Fibroblast of lung (primary cell): Measurements from ENCODE around the gene PLA2G5. TPM values are rescaled to one million over a fixed set of nuclear protein-coding genes. Genes with fewer than 3 reads are reported as not detected.
"Not testable (repeated sequence)": the region's sequence is repeated elsewhere in the genome, so short reads cannot be mapped to it uniquely, and the experiment has no call there.

Source experiments
- DNase-seq, 2 donors: peaks; one replicate each; pipeline versions ENCODE4 v3.0.0 to v3.0.0-alpha.2; 2010; ENCODE audit warnings: low read depth in 2 of 2
- H2AFZ ChIP-seq: 2 replicates; pipeline ENCODE4 v1.5.1; 2012; ENCODE audit warnings: low read length, control low read depth, inconsistent platforms
- H3K27ac ChIP-seq: 2 replicates; pipeline ENCODE4 v1.5.1; 2011; ENCODE audit warnings: low read length, control low read depth; ENCODE audit not compliant: insufficient read depth
- H3K27me3 ChIP-seq: 2 replicates; pipeline ENCODE4 v1.5.1; 2011; ENCODE audit warnings: mild to moderate bottlenecking, low read length; ENCODE audit not compliant: control insufficient read depth, insufficient read depth
- H3K36me3 ChIP-seq: 2 replicates; pipeline ENCODE4 v1.5.1; 2011; ENCODE audit warnings: low read length; ENCODE audit not compliant: control insufficient read depth, insufficient read depth
- H3K4me1 ChIP-seq: 2 replicates; pipeline ENCODE4 v1.5.1; 2011; ENCODE audit warnings: low read length; ENCODE audit not compliant: control insufficient read depth, insufficient read depth; ENCODE audit errors: extremely low read depth
- H3K4me2 ChIP-seq: 2 replicates; pipeline ENCODE4 v1.5.1; 2011; ENCODE audit warnings: low read length, control low read depth; ENCODE audit not compliant: insufficient read depth; ENCODE audit errors: extremely low read depth
- H3K4me3 ChIP-seq, 4 experiments: fragments of 200-600 bp in 1 of 4; sonication (generic) in 1 of 4; replicated peaks in 1 of 4; 2 replicates each; pipeline ENCODE4 v1.5.1; 2011 to 2016; ENCODE audit warnings: low read length in 4 of 4, low read depth in 3 of 4, mild to moderate bottlenecking in 3 of 4, control low read depth in 2 of 4, inconsistent platforms in 1 of 4, mixed read lengths in 1 of 4; ENCODE audit not compliant: insufficient read depth in 1 of 4; ENCODE audit errors: control extremely low read depth in 1 of 4
- H3K79me2 ChIP-seq: 2 replicates; pipeline ENCODE4 v1.5.1; 2012; ENCODE audit warnings: mild to moderate bottlenecking, low read length, inconsistent platforms; ENCODE audit not compliant: control insufficient read depth, insufficient read depth
- H3K9ac ChIP-seq: 2 replicates; pipeline ENCODE4 v1.5.1; 2011; ENCODE audit warnings: mild to moderate bottlenecking, low read length, control low read depth; ENCODE audit not compliant: insufficient read depth
- H3K9me3 ChIP-seq: 2 replicates; pipeline ENCODE4 v1.5.1; 2012; ENCODE audit warnings: low read depth, low read length; ENCODE audit not compliant: control insufficient read depth, insufficient read depth
- H4K20me1 ChIP-seq: 2 replicates; pipeline ENCODE4 v1.5.1; 2011; ENCODE audit warnings: low read length; ENCODE audit not compliant: control insufficient read depth, insufficient read depth; ENCODE audit errors: extremely low read depth
- EZH2 ChIP-seq: IDR thresholded peaks from 2 replicates; pipeline ENCODE4 v1.5.1; 2012; ENCODE audit warnings: low read length, control low read depth, mild to moderate bottlenecking; ENCODE audit errors: missing control alignments
- polyA plus RNA-seq, 2 donors: library from polyadenylated mRNA; depleted of rRNA in 1 of 2; stranded (reverse) in 1 of 2; unstranded in 1 of 2; fragments of >200 nt; gene quantifications; 2 replicates each; pipeline ENCODE4 v1.2.1, GENCODE V29; 2011 to 2012; ENCODE audit warnings: missing spikeins in 1 of 2
- total RNA-seq: library from RNA; depleted of rRNA; stranded (reverse); fragments of >200 nt; gene quantifications from 2 replicates; pipeline ENCODE4 v1.2.1, GENCODE V29; 2014
- TF ChIP-seq, protein P1 (sequence below), 2 donors: IDR thresholded peaks in 1 of 2; conservative IDR thresholded peaks in 1 of 2; 1 replicate in 1 of 2; 2 replicates in 1 of 2; pipeline ENCODE4 v1.5.1; 2011 to 2012; ENCODE audit warnings: low read length in 2 of 2, control low read depth in 1 of 2, inconsistent platforms in 1 of 2, low read depth in 1 of 2, mild to moderate bottlenecking in 1 of 2

Gene PLA2G5
- total and polyA plus RNA-seq, 2 donors (not counting 1 experiment from before 2014, with no cell fraction given) = 1.1 to 27.4 TPM

DNA sequence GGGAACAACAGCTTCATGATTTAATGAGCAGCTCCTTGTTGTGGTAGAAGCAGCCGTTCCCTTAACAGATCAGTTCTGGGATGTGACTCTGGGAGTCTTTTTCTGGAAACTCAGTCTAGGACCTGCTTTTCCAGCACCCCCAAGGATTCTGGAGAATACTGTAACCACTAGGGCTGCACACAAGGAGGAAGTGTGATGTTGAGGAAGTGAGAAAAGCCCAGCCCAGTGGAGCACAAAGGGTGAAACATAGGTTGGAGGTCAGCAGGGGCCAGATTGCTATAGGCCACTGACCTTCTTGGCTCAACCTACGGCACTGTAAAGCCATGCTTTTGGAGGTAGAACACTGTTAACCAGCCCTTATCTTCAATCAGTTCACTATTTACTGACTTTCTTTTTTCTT lies 10.1 kb upstream of the PLA2G5 start:
- H3K9ac ChIP-seq = no peak overlapping the region
- no peak for DNase-seq

DNA sequence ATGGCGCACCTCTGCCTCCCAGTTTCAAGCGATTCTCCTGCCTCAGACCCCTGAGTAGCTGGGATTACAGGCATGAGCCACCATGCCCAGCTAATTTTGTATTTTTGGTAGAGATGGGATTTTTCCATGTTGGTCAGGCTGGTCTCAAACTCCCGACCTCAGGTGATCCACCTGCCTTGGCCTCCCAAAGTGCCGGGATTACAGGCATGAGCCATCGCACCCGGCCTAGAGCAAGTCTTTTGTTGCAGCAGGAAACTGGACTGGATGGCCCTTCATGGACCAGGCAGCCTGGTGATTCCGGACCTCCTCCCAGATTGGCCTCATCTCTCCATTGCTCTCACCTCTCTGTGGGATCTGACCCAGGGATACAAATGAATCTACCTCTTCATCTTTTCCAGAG lies 9.2 kb upstream of the PLA2G5 start:
- H3K9me3 ChIP-seq, H3K4me3 ChIP-seq, H2AFZ ChIP-seq, H3K36me3 ChIP-seq, H3K9ac ChIP-seq, H3K27me3 ChIP-seq, H4K20me1 ChIP-seq, H3K79me2 ChIP-seq, DNase-seq, H3K4me2 ChIP-seq, H3K27ac ChIP-seq: not testable (repeated sequence)
- peaks cover 10% of the 10 kb centered on the region for H3K4me1 ChIP-seq

More for the DNA sequence above, 10.1 kb upstream of the PLA2G5 start:
- Histone ChIP-seq H3K79me2 (no peaks in the 10 kb centered on the region), H2AFZ (no peak overlapping the region), H3K4me1 (peaks cover 10% of the 10 kb centered on the region), H3K9me3 (no peaks in the 10 kb centered on the region), H3K36me3 (no peaks in the 10 kb centered on the region), H3K27ac (no peak overlapping the region), H4K20me1 (no peaks in the 10 kb centered on the region), H3K27me3 (no peaks in the 10 kb centered on the region), H3K4me2 (no peak overlapping the region), H3K4me3 (no peak overlapping the region)
- TF ChIP-seq, protein P1, sequence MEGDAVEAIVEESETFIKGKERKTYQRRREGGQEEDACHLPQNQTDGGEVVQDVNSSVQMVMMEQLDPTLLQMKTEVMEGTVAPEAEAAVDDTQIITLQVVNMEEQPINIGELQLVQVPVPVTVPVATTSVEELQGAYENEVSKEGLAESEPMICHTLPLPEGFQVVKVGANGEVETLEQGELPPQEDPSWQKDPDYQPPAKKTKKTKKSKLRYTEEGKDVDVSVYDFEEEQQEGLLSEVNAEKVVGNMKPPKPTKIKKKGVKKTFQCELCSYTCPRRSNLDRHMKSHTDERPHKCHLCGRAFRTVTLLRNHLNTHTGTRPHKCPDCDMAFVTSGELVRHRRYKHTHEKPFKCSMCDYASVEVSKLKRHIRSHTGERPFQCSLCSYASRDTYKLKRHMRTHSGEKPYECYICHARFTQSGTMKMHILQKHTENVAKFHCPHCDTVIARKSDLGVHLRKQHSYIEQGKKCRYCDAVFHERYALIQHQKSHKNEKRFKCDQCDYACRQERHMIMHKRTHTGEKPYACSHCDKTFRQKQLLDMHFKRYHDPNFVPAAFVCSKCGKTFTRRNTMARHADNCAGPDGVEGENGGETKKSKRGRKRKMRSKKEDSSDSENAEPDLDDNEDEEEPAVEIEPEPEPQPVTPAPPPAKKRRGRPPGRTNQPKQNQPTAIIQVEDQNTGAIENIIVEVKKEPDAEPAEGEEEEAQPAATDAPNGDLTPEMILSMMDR (conservative IDR thresholded peaks at IDR 0.05 in 1 of 2, IDR thresholded peaks at IDR 0.05 in 1 of 2; ENCODE audit: low read depth in 1 of 2, low read length in 2 of 2) = no peak
- TF ChIP-seq EZH2 = no peak

DNA sequence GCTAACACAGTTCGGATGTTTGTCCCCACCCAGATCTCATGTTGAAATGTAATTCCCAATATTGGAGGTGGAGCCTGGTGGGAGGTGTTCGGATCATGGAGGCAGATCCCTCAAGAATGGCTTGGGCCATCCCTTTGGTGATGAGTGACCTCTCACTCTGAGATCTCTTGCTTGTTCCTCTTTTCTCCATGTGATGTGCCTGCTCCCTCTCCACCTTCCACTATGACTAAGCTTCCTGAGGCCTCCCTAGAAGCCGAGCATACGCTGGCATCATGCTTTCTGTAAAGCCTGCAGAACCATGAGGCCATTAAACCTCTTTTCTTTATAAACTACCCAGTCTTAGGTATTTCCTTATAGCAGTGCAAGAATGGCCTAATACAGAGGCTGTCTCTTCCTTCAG lies 8.1 kb upstream of the PLA2G5 start:
- TF ChIP-seq EZH2 = no peak
- TF ChIP-seq, protein P1 (conservative IDR thresholded peaks at IDR 0.05 in 1 of 2, IDR thresholded peaks at IDR 0.05 in 1 of 2; ENCODE audit: low read depth in 1 of 2, low read length in 2 of 2) = no peak
- H3K27ac ChIP-seq = no peak overlapping the region
- no peaks in the 10 kb centered on the region for H3K9me3 ChIP-seq
- DNase-seq = peak in 1 of 2 donors; percentile 22
- H3K79me2 ChIP-seq = no peaks in the 10 kb centered on the region
- no peak overlapping the region for H2AFZ ChIP-seq
- H3K4me1 ChIP-seq = peaks cover 10% of the 10 kb centered on the region
- no peak overlapping the region for H3K4me3 ChIP-seq
- H3K4me2 ChIP-seq = no peak overlapping the region
- H3K27me3 ChIP-seq = no peaks in the 10 kb centered on the region
- H3K9ac ChIP-seq = no peak overlapping the region
- H3K36me3 ChIP-seq = no peaks in the 10 kb centered on the region
- no peaks in the 10 kb centered on the region for H4K20me1 ChIP-seq
